GM21529 (cell line): ENCODE data around the gene CELF5.

Experiments
- ATAC-seq: cut with Tn5 transposase; IDR thresholded peaks from one replicate; pipeline ENCODE4 v1.9.1; 2021; ENCODE audit not compliant: unreplicated experiment

Gene CELF5

DNA sequence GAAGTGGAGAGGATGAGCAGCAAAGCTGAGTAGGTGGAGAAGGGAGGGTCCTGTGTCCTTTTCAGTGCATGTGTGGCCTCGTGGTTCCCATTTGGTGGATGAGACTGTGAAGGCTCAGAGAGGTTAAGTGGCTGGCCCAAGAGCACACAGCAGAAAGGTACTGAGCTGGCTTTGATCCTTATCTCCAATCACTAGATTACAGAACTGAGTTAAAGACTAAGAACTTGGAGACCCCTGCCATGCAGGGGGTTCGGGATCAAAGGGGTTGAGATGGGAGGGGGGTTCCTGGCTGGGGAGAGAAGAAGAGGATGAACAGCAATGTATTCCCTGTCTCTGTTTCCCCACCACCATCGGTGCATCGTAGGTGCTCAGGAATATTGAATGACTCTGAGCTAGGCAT, 11.8 kb downstream of the CELF5 start:
- ATAC-seq, result no peak

DNA sequence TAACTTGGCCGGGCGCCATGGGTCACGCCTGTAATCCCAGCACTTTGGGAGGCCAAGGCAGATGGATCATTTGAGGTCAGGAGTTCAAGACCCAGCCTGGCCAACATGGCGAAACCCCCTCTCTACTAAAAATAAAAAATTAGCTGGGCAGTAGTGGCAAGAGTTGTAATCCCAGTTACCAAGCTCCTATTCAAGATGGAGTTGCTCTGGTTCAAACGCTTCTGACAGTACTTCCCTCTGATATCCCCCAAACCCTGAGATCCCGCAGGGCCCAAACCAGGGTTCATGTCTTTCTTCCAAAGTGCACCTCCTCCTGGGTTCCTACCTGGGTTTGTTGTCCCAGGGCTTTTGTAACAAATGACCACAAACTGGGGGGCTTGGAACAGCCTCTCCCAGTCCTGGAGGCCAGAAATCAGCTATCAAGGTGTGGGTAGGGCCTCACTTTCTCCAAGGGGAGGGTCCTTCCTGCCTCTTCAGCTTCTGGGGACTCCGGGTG, 13.7 kb downstream of the CELF5 start:
- ATAC-seq, result no peak

DNA sequence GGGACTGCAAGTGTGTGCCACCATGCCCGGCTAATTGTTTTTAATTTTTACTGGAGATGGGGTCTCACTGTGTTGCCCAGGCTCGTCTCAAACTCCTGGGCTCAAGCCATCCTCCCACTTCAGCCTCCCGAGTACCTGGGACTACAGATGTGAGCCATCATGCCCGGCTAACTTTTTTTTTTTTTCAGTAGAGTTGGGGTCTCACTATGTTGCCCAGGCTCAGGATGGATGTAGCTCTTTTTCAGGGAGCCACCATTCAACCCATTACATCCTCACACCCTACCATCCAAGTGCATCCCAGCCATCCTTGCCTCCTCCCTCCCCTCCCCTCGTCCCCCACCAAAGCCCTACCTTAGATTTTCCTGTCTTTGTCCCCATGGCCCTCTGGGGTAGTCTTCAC, 14.9 kb downstream of the CELF5 start:
- ATAC-seq, result no peak

- no peak for ATAC-seq
Measured at GRCh38 chr19:3243819-3244700, 19.6 kb downstream of the CELF5 start.

GRCh38 chr19:3245050-3245449, 20.6 kb downstream of the CELF5 start:
- ATAC-seq, result no peak

GRCh38 chr19:3248728-3249326, 24.4 kb downstream of the CELF5 start:
- ATAC-seq, result no peak

DNA sequence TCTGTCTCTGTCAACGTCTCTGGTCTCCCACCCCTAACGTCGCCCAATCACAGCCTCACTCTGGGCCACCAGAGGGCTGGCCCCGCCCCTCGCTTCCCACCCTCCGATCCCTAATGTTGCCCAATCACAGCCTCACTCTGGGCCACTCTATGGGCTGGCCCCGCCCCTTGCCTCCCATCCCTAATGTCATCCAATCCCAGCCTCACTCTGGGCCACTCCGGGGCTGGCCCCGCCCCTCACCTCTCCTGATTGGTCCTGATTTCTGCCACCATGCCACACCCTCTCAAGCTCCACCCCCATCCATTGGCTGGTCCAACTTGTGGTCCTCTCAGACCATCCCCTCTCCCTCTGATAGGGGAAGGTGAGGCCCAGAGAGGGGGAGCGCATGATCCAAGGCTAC, 24.9 kb downstream of the CELF5 start:
- ATAC-seq, result no peak

- ATAC-seq, result no peak
Measured at GRCh38 chr19:3250675-3251074, 26.2 kb downstream of the CELF5 start.

GRCh38 chr19:3251229-3251628, 26.8 kb downstream of the CELF5 start:
- no peak for ATAC-seq

DNA sequence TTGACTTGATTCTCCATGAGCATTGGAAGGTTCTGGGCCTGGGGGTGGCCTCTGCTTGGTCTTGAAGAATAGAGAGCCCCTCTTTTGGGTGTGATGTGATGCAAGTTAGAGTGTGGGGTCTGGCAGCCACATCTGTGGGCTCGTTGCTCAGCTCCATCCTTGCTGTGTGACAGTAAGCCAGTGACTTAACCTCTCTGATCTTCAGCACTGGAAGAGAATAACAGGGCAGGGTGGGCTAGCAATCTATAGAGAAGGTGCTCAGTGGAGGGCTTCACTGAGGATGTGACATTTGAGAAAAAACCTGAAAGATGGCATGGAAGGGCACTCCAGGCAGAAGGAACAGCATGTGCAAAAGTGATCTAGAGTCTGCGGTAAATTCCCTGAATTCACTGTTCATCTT, 28.2 kb downstream of the CELF5 start:
- ATAC-seq, result no peak

- no peak for ATAC-seq
Measured at GRCh38 chr19:3253270-3253669, 28.8 kb downstream of the CELF5 start.

- ATAC-seq, result no peak
Measured at GRCh38 chr19:3254520-3254919, 30.1 kb downstream of the CELF5 start.

- ATAC-seq, result no peak
Measured at GRCh38 chr19:3257071-3257470, 32.6 kb downstream of the CELF5 start.

GRCh38 chr19:3262362-3262761, 37.9 kb downstream of the CELF5 start:
- no peak for ATAC-seq

DNA sequence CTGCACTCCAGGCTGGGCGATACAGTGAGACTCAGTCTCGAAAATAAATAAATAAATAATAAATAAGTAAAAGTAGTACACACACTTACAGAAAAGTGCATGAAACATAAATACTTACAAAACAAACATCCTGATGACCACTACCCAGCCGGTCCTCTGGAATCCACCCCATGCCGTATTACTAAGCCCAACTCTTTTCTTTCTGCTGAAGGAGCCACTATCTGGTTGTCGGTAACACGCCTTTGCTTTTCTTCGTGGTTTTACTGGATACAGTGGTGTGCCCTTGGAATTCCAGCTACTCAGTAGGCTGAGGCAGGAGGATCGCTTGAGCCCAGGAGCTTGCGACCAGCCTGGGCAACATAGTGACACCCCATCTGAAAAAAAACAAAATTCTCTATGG, 39.4 kb downstream of the CELF5 start:
- no peak for ATAC-seq

- ATAC-seq, result no peak
Measured at GRCh38 chr19:3265432-3265831, 41.0 kb downstream of the CELF5 start.

- no peak for ATAC-seq
Measured at GRCh38 chr19:3266092-3266693, 41.7 kb downstream of the CELF5 start.

DNA sequence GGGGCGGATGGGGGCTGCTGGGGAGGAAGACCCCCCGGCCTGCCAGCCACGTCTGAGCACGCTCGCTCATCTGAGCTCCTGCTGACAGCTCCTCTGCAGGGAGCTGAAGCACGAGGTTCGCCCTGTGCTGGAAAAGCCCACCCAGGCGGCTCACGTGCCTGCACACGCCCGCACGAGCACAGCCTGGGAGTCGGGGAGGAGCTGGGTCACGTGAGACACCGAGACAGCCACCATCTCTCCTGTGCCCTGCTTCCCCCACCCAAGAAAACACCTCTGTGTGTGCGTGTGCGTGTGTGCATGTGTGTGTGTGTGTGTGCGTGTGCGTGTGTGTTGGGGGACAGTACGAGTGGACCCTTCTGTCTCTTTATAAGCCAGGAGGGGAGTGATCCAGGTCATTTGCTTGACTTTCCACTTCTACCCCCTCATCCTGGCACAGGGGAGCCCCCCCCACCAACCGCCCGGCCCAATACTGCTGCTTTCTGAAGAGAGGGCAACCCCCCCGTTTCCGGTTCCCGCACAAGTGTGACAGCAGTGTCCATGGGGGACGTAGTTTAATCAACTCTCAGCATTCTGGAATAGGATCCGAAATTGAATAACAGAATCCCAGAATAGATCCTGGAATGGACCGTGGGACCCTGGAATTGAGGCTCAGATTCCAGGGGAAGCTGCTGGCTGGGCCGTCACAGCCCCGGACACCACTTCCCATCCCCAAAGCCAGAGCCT, 42.5 kb downstream of the CELF5 start:
- ATAC-seq, result no peak

GRCh38 chr19:3268326-3268725, 43.9 kb downstream of the CELF5 start:
- no peak for ATAC-seq

DNA sequence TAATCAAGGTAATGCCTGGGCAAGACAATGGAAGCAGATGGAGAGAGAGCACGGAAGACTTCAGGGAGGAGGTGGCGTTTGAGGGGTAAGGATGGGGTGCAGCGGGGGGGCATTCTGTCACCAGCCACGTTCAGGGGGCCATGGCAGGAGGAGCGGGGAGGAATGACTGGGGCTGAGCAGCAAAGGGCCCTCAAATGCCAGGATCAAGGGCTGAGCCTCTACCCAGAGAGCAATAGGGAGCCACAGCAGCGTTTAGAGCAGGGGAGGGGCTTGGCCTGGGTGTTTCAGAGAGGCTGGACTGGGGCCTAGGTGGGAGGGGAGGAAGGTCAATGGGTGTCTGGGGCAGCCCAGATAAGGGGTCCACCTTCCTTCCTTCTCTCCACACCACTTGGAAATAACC, 44.3 kb downstream of the CELF5 start:
- no peak for ATAC-seq

DNA sequence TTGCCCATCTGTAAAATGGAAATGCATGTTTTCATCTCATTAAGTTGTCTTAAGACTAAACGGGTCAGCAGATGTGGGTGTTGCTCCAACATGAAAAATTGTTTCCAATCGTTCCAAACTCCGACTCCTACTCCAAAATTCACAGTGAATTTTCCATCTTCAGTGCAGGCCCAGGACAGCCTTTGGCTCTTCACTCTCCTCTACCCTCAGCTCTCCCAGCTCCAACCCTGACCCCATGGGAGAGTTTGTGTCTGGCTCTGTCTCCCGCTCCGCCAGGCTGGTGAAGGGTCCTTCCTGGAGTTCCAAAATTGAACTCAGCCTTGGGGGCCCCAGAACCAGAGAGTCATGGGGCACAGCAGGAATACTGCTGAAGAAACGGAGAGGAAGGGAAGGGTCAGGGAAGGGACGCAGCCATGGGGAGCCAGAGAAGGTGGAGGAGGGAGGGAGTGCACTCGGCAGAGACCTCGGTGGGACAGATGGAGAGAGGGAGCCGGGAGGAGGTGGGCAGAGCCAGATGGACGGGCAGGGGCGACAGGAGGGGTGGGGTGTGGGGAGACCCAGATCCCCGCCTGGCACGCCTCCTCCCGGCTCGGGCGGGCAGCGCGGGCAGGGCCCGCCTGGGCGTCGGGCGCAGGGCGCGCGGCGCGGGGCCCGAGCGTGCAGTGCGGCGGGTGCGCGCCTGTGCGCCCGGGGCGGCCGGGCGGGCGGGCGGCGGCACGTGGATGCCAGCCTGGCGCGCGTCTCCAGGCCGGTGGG, 45.6 kb downstream of the CELF5 start:
- no peak for ATAC-seq
